Measurements from ENCODE around the gene TRIO.
"Not testable (repeated sequence)": the region's sequence is repeated elsewhere in the genome, so short reads cannot be mapped to it uniquely, and the experiment has no call there.

Gene TRIO

GRCh38 chr5:14432931-14433589 lies 289.9 kb downstream of the TRIO start:
- Mint-ChIP-seq H3K27ac (peak overlapping the region; percentile 65), H3K36me3 (peaks cover 45% of the 10 kb centered on the region), H3K27me3 (no peaks in the 10 kb centered on the region)

GRCh38 chr5:14435481-14435880 lies 292.3 kb downstream of the TRIO start:
- DNase-seq (ENCODE audit: low spot score in 2 of 2) (no peak), ATAC-seq (ENCODE audit: low read depth) (no peak)
- Mint-ChIP-seq H3K27me3 (no peaks in the 10 kb centered on the region), H3K4me1 (peaks cover 3% of the 10 kb centered on the region), H3K9me3 (no peaks in the 10 kb centered on the region), H3K4me3 (no peak overlapping the region), H3K36me3 (peaks cover 53% of the 10 kb centered on the region), H3K27ac (peak overlapping the region; percentile 56)

More at GRCh38 chr5:14432931-14433589, 289.9 kb downstream of the TRIO start:
- ATAC-seq (ENCODE audit: low read depth) (no peak), DNase-seq (ENCODE audit: low spot score in 2 of 2) (no peak)
- Mint-ChIP-seq H3K9me3 (no peaks in the 10 kb centered on the region), H3K4me1 (peaks cover 3% of the 10 kb centered on the region), H3K4me3 (no peak overlapping the region)

GRCh38 chr5:14436122-14436521 lies 293.0 kb downstream of the TRIO start:
- DNase-seq (ENCODE audit: low spot score in 2 of 2); H3K9me3 Mint-ChIP-seq; H3K4me3 Mint-ChIP-seq; ATAC-seq (ENCODE audit: low read depth); H3K27me3 Mint-ChIP-seq; H3K4me1 Mint-ChIP-seq: not testable (repeated sequence)
- Mint-ChIP-seq H3K27ac (peak overlapping the region; percentile 56), H3K36me3 (peaks cover 53% of the 10 kb centered on the region)

GRCh38 chr5:14436801-14437542 lies 293.8 kb downstream of the TRIO start:
- no peak overlapping the region for H3K4me3 Mint-ChIP-seq

GRCh38 chr5:14438195-14438606 lies 295.1 kb downstream of the TRIO start:
- Mint-ChIP-seq H3K36me3 (peaks cover 49% of the 10 kb centered on the region), H3K4me1 (peaks cover 3% of the 10 kb centered on the region), H3K4me3 (no peak overlapping the region), H3K9me3 (no peaks in the 10 kb centered on the region), H3K27me3 (no peaks in the 10 kb centered on the region), H3K27ac (peak overlapping the region; percentile 28)
- ATAC-seq (ENCODE audit: low read depth), result no peak
- no peak for DNase-seq (ENCODE audit: low spot score in 2 of 2)

More at GRCh38 chr5:14436801-14437542, 293.8 kb downstream of the TRIO start:
- Mint-ChIP-seq H3K4me1 (peaks cover 3% of the 10 kb centered on the region), H3K27me3 (no peaks in the 10 kb centered on the region), H3K36me3 (peaks cover 55% of the 10 kb centered on the region), H3K27ac (peak overlapping the region; percentile 37), H3K9me3 (no peaks in the 10 kb centered on the region)
- ATAC-seq (ENCODE audit: low read depth), result no peak
- DNase-seq (ENCODE audit: low spot score in 2 of 2), result no peak

- no peaks in the 10 kb centered on the region for H3K27me3 Mint-ChIP-seq
- peaks cover 46% of the 10 kb centered on the region for H3K36me3 Mint-ChIP-seq
- no peak overlapping the region for H3K4me3 Mint-ChIP-seq
- H3K9me3 Mint-ChIP-seq, result no peaks in the 10 kb centered on the region
- H3K27ac Mint-ChIP-seq, result no peak overlapping the region
- peaks cover 3% of the 10 kb centered on the region for H3K4me1 Mint-ChIP-seq
- no peak for DNase-seq (ENCODE audit: low spot score in 2 of 2)
- ATAC-seq (ENCODE audit: low read depth), result no peak
These were observed 296.1 kb downstream of the TRIO start for GRCh38 chr5:14439087-14439871.

GRCh38 chr5:14440223-14440581 lies 297.1 kb downstream of the TRIO start:
- Mint-ChIP-seq H3K36me3 (peaks cover 44% of the 10 kb centered on the region), H3K4me3 (no peak overlapping the region), H3K4me1 (peaks cover 3% of the 10 kb centered on the region), H3K27me3 (no peaks in the 10 kb centered on the region), H3K9me3 (no peaks in the 10 kb centered on the region), H3K27ac (no peak overlapping the region)
- no peak for DNase-seq (ENCODE audit: low spot score in 2 of 2)
- ATAC-seq (ENCODE audit: low read depth), result no peak

- Mint-ChIP-seq H3K4me3 (no peak overlapping the region), H3K27me3 (no peaks in the 10 kb centered on the region), H3K36me3 (peaks cover 38% of the 10 kb centered on the region), H3K4me1 (no peaks in the 10 kb centered on the region), H3K27ac (no peak overlapping the region), H3K9me3 (no peaks in the 10 kb centered on the region)
- DNase-seq (ENCODE audit: low spot score in 2 of 2), result no peak
- no peak for ATAC-seq (ENCODE audit: low read depth)
These were observed 297.7 kb downstream of the TRIO start for GRCh38 chr5:14440582-14441431.

GRCh38 chr5:14441641-14442040 lies 298.5 kb downstream of the TRIO start:
- Mint-ChIP-seq H3K4me1 (no peaks in the 10 kb centered on the region), H3K4me3 (no peak overlapping the region), H3K27me3 (no peaks in the 10 kb centered on the region), H3K27ac (no peak overlapping the region), H3K36me3 (peaks cover 32% of the 10 kb centered on the region), H3K9me3 (no peaks in the 10 kb centered on the region)
- ATAC-seq (ENCODE audit: low read depth), result no peak
- no peak for DNase-seq (ENCODE audit: low spot score in 2 of 2)

- Mint-ChIP-seq H3K9me3 (no peaks in the 10 kb centered on the region), H3K27ac (no peak overlapping the region)
- ATAC-seq (ENCODE audit: low read depth), result no peak
These were observed 299.4 kb downstream of the TRIO start for GRCh38 chr5:14442536-14442935.

GRCh38 chr5:14443671-14444093 lies 300.5 kb downstream of the TRIO start:
- Mint-ChIP-seq H3K4me1 (no peaks in the 10 kb centered on the region), H3K4me3 (no peak overlapping the region), H3K27ac (no peak overlapping the region), H3K36me3 (peaks cover 18% of the 10 kb centered on the region), H3K27me3 (no peaks in the 10 kb centered on the region), H3K9me3 (no peaks in the 10 kb centered on the region)
- ATAC-seq (ENCODE audit: low read depth) (no peak), DNase-seq (ENCODE audit: low spot score in 2 of 2) (no peak)

More at GRCh38 chr5:14442536-14442935, 299.4 kb downstream of the TRIO start:
- DNase-seq (ENCODE audit: low spot score in 2 of 2), result no peak
- H3K36me3 Mint-ChIP-seq, result peaks cover 30% of the 10 kb centered on the region
- H3K4me1 Mint-ChIP-seq, result no peaks in the 10 kb centered on the region
- H3K27me3 Mint-ChIP-seq, result no peaks in the 10 kb centered on the region
- H3K4me3 Mint-ChIP-seq, result no peak overlapping the region

GRCh38 chr5:14444161-14444560 lies 301.0 kb downstream of the TRIO start:
- H3K9me3 Mint-ChIP-seq, result no peaks in the 10 kb centered on the region
- no peak for ATAC-seq (ENCODE audit: low read depth)
- peaks cover 17% of the 10 kb centered on the region for H3K36me3 Mint-ChIP-seq
- no peaks in the 10 kb centered on the region for H3K4me1 Mint-ChIP-seq
- H3K27ac Mint-ChIP-seq, result no peak overlapping the region
- no peak overlapping the region for H3K4me3 Mint-ChIP-seq
- DNase-seq (ENCODE audit: low spot score in 2 of 2), result no peak
- H3K27me3 Mint-ChIP-seq, result no peaks in the 10 kb centered on the region

- Mint-ChIP-seq H3K27ac (no peak overlapping the region), H3K27me3 (no peaks in the 10 kb centered on the region), H3K4me1 (no peaks in the 10 kb centered on the region), H3K36me3 (peaks cover 18% of the 10 kb centered on the region), H3K9me3 (no peaks in the 10 kb centered on the region), H3K4me3 (no peak overlapping the region)
- ATAC-seq (ENCODE audit: low read depth) (no peak), DNase-seq (ENCODE audit: low spot score in 2 of 2) (no peak)
These were observed 301.9 kb downstream of the TRIO start for GRCh38 chr5:14445013-14445412.

All from memory B cell (primary cell).